ENCODE data around the gene GORASP2. TPM values are rescaled to one million over a fixed set of nuclear protein-coding genes. Genes with fewer than 3 reads are reported as not detected.

GORASP2 gene
- total RNA-seq, 1 experiment from 2014 or later, result 87.9 TPM

- RAD21 ChIA-PET (ENCODE audit: low non-redundant PET in 1 of 2, low total read pairs in 2 of 2, uncharacterized antibody in 2 of 2, unreplicated experiment in 2 of 2), result no interaction called here
- Histone ChIP-seq H3K9me2 (ENCODE audit: insufficient read depth) (no peaks in the 10 kb centered on the region), H3K79me2 (ENCODE audit: insufficient read depth, low read length) (no peaks in the 10 kb centered on the region), H3K9ac (ENCODE audit: low read length) (no peak overlapping the region), H3K9me3 (ENCODE audit: control insufficient read depth in 1 of 2, insufficient read depth in 1 of 2, low read depth in 1 of 2, low read length in 2 of 2) (peaks cover 13 to 14% of the 10 kb centered on the region in 2 experiments; a peak in 2 of 4 replicates), H2AFZ (ENCODE audit: low read depth, low read length, poor library complexity, severe bottlenecking) (no peak overlapping the region), H3K36me3 (ENCODE audit: control insufficient read depth in 1 of 2, insufficient read depth in 2 of 2, low read length in 2 of 2) (no peaks in the 10 kb centered on the region), H3K4me3 (replicated peaks in 1 of 2; ENCODE audit: low read depth in 1 of 2, low read length in 2 of 2) (no peak overlapping the region), H3K27me3 (ENCODE audit: insufficient read depth, low read length) (no peaks in the 10 kb centered on the region), H3K4me1 (ENCODE audit: control insufficient read depth in 1 of 2, insufficient read depth in 2 of 2, low read length in 2 of 2) (no peaks in the 10 kb centered on the region), H3K27ac (ENCODE audit: low read depth, low read length) (no peak overlapping the region), H3K4me2 (ENCODE audit: low read length) (no peak overlapping the region), H4K20me1 (ENCODE audit: insufficient read depth) (no peaks in the 10 kb centered on the region)
- POLR2A ChIA-PET, result interaction anchor here (0.9 kb wide), 1 partner anchor 11 kb away, joined by 3 read pairs; the partner anchor contains the start of gene GORASP2
- ATAC-seq, result no peak
- TF ChIP-seq ZNF274 (IDR thresholded peaks at IDR 0.05; ENCODE audit: low read depth, low read length), result no peak
- TF ChIP-seq FOSL1 (IDR thresholded peaks at IDR 0.05; ENCODE audit: low read depth), result no peak
- no peak for TF ChIP-seq ELF1 (IDR thresholded peaks at IDR 0.05; ENCODE audit: borderline replicate concordance, low read depth)
- TF ChIP-seq SP1 (IDR thresholded peaks at IDR 0.05; ENCODE audit: low read depth), result no peak
- no peak for TF ChIP-seq SIN3A (IDR thresholded peaks at IDR 0.05; ENCODE audit: low read depth)
- no peak for TF ChIP-seq EZH2phosphoT487 (IDR thresholded peaks at IDR 0.05; ENCODE audit: borderline replicate concordance)
- no peak for TF ChIP-seq JUND (IDR thresholded peaks at IDR 0.05)
- TF ChIP-seq ZFX (IDR thresholded peaks at IDR 0.05), result no peak
- no peak for TF ChIP-seq POLR2A (IDR thresholded peaks at IDR 0.05; ENCODE audit: borderline replicate concordance, extremely low read depth, insufficient read depth, insufficient read length)
- TF ChIP-seq, protein P1, sequence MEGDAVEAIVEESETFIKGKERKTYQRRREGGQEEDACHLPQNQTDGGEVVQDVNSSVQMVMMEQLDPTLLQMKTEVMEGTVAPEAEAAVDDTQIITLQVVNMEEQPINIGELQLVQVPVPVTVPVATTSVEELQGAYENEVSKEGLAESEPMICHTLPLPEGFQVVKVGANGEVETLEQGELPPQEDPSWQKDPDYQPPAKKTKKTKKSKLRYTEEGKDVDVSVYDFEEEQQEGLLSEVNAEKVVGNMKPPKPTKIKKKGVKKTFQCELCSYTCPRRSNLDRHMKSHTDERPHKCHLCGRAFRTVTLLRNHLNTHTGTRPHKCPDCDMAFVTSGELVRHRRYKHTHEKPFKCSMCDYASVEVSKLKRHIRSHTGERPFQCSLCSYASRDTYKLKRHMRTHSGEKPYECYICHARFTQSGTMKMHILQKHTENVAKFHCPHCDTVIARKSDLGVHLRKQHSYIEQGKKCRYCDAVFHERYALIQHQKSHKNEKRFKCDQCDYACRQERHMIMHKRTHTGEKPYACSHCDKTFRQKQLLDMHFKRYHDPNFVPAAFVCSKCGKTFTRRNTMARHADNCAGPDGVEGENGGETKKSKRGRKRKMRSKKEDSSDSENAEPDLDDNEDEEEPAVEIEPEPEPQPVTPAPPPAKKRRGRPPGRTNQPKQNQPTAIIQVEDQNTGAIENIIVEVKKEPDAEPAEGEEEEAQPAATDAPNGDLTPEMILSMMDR (IDR thresholded peaks at IDR 0.05 in 2 of 3, conservative IDR thresholded peaks at IDR 0.05 in 1 of 3; ENCODE audit: borderline replicate concordance in 1 of 3, insufficient read depth in 1 of 3, low read depth in 2 of 3, low read length in 2 of 3), result no peak
- TF ChIP-seq, protein P2, sequence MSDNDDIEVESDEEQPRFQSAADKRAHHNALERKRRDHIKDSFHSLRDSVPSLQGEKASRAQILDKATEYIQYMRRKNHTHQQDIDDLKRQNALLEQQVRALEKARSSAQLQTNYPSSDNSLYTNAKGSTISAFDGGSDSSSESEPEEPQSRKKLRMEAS (IDR thresholded peaks at IDR 0.05), result no peak
- TF ChIP-seq EGR1 (IDR thresholded peaks at IDR 0.05; ENCODE audit: low read depth), result no peak
- no peak for TF ChIP-seq TCF7L2 (IDR thresholded peaks at IDR 0.05; ENCODE audit: borderline replicate concordance, extremely low read depth, insufficient read depth, insufficient read length)
- TF ChIP-seq CEBPB (IDR thresholded peaks at IDR 0.05; ENCODE audit: low read depth), result no peak
- TF ChIP-seq, protein P3, sequence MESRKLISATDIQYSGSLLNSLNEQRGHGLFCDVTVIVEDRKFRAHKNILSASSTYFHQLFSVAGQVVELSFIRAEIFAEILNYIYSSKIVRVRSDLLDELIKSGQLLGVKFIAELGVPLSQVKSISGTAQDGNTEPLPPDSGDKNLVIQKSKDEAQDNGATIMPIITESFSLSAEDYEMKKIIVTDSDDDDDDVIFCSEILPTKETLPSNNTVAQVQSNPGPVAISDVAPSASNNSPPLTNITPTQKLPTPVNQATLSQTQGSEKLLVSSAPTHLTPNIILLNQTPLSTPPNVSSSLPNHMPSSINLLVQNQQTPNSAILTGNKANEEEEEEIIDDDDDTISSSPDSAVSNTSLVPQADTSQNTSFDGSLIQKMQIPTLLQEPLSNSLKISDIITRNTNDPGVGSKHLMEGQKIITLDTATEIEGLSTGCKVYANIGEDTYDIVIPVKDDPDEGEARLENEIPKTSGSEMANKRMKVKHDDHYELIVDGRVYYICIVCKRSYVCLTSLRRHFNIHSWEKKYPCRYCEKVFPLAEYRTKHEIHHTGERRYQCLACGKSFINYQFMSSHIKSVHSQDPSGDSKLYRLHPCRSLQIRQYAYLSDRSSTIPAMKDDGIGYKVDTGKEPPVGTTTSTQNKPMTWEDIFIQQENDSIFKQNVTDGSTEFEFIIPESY (IDR thresholded peaks at IDR 0.05; ENCODE audit: extremely low read depth, insufficient replicate concordance, low read length), result no peak
- no peak for TF ChIP-seq POLR2AphosphoS5 (IDR thresholded peaks at IDR 0.05; ENCODE audit: low read depth, low read length)
- TF ChIP-seq, protein P4, sequence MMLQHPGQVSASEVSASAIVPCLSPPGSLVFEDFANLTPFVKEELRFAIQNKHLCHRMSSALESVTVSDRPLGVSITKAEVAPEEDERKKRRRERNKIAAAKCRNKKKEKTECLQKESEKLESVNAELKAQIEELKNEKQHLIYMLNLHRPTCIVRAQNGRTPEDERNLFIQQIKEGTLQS (IDR thresholded peaks at IDR 0.05), result no peak
- no peak for TF ChIP-seq EZH2 (IDR thresholded peaks at IDR 0.05)
- TF ChIP-seq, protein P5, sequence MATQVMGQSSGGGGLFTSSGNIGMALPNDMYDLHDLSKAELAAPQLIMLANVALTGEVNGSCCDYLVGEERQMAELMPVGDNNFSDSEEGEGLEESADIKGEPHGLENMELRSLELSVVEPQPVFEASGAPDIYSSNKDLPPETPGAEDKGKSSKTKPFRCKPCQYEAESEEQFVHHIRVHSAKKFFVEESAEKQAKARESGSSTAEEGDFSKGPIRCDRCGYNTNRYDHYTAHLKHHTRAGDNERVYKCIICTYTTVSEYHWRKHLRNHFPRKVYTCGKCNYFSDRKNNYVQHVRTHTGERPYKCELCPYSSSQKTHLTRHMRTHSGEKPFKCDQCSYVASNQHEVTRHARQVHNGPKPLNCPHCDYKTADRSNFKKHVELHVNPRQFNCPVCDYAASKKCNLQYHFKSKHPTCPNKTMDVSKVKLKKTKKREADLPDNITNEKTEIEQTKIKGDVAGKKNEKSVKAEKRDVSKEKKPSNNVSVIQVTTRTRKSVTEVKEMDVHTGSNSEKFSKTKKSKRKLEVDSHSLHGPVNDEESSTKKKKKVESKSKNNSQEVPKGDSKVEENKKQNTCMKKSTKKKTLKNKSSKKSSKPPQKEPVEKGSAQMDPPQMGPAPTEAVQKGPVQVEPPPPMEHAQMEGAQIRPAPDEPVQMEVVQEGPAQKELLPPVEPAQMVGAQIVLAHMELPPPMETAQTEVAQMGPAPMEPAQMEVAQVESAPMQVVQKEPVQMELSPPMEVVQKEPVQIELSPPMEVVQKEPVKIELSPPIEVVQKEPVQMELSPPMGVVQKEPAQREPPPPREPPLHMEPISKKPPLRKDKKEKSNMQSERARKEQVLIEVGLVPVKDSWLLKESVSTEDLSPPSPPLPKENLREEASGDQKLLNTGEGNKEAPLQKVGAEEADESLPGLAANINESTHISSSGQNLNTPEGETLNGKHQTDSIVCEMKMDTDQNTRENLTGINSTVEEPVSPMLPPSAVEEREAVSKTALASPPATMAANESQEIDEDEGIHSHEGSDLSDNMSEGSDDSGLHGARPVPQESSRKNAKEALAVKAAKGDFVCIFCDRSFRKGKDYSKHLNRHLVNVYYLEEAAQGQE (IDR thresholded peaks at IDR 0.05; ENCODE audit: low read depth), result no peak
- no peak for TF ChIP-seq RAD21 (IDR thresholded peaks at IDR 0.05; ENCODE audit: low read depth)
- CTCF ChIA-PET, result interaction anchor here (1.3 kb wide), 1 partner anchor 11 kb away, joined by 4 read pairs; the partner anchor contains the start of gene GORASP2
- no TSS peak for BruUV-seq (replicated peaks)
- intact Hi-C loops (cut with micrococcal nuclease), result no loop called here
- no peak for DNase-seq (ENCODE audit: low read depth, low spot score)
Observed at GRCh38 chr2:170917957-170918356, 11.1 kb upstream of the GORASP2 start.
